Measurements from ENCODE around the gene GPR155.

DNA sequence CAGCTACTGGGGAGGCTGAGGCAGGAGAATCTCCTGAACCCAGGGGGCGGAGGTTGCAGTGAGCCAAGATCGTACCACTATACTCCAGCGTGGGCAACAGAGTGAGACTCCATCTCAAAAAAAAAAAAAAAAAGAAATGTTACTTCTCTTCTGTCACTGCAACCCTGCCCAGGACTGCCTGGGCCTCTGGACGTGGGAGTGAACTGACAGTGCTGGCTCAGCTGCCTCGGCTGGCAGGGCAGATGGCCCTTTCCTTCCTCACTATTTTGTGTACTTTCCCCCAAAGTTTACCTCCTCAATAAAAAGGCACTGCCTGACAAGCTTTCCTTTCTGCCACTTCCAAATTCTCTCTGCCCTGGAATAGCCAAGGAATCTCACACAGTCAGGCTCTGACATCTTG, 12.5 kb upstream of the GPR155 start:
- TF ChIP-seq, protein P1, sequence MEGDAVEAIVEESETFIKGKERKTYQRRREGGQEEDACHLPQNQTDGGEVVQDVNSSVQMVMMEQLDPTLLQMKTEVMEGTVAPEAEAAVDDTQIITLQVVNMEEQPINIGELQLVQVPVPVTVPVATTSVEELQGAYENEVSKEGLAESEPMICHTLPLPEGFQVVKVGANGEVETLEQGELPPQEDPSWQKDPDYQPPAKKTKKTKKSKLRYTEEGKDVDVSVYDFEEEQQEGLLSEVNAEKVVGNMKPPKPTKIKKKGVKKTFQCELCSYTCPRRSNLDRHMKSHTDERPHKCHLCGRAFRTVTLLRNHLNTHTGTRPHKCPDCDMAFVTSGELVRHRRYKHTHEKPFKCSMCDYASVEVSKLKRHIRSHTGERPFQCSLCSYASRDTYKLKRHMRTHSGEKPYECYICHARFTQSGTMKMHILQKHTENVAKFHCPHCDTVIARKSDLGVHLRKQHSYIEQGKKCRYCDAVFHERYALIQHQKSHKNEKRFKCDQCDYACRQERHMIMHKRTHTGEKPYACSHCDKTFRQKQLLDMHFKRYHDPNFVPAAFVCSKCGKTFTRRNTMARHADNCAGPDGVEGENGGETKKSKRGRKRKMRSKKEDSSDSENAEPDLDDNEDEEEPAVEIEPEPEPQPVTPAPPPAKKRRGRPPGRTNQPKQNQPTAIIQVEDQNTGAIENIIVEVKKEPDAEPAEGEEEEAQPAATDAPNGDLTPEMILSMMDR (conservative IDR thresholded peaks at IDR 0.05 in 1 of 2, IDR thresholded peaks at IDR 0.05 in 1 of 2; ENCODE audit: extremely low read depth in 1 of 2, insufficient read depth in 1 of 2, low read depth in 1 of 2, low read length in 2 of 2): no peak
- no peak for TF ChIP-seq EZH2 (IDR thresholded peaks at IDR 0.05; ENCODE audit: borderline replicate concordance, low read length)
